Ishikawa (cell line): ENCODE measurements around the gene NRXN3.

ENCODE experiments used
- CEBPB ChIP-seq: IDR thresholded peaks from 2 replicates; pipeline ENCODE4 v1.6.1; 2012
- MAX ChIP-seq: IDR thresholded peaks from 2 replicates; pipeline ENCODE4 v1.6.1; 2012
- TAF1 ChIP-seq: IDR thresholded peaks from 2 replicates; pipeline ENCODE4 v1.6.1; 2012; ENCODE audit warnings: low read depth, mild to moderate bottlenecking
- TCF12 ChIP-seq: IDR thresholded peaks from 2 replicates; pipeline ENCODE4 v1.6.1; 2012; ENCODE audit warnings: low read depth
- ZBTB7A ChIP-seq: IDR thresholded peaks from 2 replicates; pipeline ENCODE4 v1.6.1; 2012; ENCODE audit warnings: low read depth
- TF ChIP-seq, protein P1 (sequence below): IDR thresholded peaks from 2 replicates; pipeline ENCODE4 v1.6.1; 2012; ENCODE audit warnings: low read depth, mild to moderate bottlenecking

GRCh38 chr14:78697341-78697740, 527.2 kb downstream of the NRXN3 start:
- TF ChIP-seq ZBTB7A (no peak), CEBPB (no peak), MAX (no peak), TAF1 (no peak), TCF12 (no peak)
- TF ChIP-seq, protein P1, sequence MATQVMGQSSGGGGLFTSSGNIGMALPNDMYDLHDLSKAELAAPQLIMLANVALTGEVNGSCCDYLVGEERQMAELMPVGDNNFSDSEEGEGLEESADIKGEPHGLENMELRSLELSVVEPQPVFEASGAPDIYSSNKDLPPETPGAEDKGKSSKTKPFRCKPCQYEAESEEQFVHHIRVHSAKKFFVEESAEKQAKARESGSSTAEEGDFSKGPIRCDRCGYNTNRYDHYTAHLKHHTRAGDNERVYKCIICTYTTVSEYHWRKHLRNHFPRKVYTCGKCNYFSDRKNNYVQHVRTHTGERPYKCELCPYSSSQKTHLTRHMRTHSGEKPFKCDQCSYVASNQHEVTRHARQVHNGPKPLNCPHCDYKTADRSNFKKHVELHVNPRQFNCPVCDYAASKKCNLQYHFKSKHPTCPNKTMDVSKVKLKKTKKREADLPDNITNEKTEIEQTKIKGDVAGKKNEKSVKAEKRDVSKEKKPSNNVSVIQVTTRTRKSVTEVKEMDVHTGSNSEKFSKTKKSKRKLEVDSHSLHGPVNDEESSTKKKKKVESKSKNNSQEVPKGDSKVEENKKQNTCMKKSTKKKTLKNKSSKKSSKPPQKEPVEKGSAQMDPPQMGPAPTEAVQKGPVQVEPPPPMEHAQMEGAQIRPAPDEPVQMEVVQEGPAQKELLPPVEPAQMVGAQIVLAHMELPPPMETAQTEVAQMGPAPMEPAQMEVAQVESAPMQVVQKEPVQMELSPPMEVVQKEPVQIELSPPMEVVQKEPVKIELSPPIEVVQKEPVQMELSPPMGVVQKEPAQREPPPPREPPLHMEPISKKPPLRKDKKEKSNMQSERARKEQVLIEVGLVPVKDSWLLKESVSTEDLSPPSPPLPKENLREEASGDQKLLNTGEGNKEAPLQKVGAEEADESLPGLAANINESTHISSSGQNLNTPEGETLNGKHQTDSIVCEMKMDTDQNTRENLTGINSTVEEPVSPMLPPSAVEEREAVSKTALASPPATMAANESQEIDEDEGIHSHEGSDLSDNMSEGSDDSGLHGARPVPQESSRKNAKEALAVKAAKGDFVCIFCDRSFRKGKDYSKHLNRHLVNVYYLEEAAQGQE, result no peak
